Measurements from ENCODE around the gene SH3GL3. TPM values are rescaled to one million over a fixed set of nuclear protein-coding genes. Genes with fewer than 3 reads are reported as not detected.

SH3GL3 gene, protein sequence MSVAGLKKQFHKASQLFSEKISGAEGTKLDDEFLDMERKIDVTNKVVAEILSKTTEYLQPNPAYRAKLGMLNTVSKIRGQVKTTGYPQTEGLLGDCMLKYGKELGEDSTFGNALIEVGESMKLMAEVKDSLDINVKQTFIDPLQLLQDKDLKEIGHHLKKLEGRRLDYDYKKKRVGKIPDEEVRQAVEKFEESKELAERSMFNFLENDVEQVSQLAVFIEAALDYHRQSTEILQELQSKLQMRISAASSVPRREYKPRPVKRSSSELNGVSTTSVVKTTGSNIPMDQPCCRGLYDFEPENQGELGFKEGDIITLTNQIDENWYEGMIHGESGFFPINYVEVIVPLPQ
- 0.29 and 0.72 TPM in 2 replicates for total RNA-seq

DNA sequence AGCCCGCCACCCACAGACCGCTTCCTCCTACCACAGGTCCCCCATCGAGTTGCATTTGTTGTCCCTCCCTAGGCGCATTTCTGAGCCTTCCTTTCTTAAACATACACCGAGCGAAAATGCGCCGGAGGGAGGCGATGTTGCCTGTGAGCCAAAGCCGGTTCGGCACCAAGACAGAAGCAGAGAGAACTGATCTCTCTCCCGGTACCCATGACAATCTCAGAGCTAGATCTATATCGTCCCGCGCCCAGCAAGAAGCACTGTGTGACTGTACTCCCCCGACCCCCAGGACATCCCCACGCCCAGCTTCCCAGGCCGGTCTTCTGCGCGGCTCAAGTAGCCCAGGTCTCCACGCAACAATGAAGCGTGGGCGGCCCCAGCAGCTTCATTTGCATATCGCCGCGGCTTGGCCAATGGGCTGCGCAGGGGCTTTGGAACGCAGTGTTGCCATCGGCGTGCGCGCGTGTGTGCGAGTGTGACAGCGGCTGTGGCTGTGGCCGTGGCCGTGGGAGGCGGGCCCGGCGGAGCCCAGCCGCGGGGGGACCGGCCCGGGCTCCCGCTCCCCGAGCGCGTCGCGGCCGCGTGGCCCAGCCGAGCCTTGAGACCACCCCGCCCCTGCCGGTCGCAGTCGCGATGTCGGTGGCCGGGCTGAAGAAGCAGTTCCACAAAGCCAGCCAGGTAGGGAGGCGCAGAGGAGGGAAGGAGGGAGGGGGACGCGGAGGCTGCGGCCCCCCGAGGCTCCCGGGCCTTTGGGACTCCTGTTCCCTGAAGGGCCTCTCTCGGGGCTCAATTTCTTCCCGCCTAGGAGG lies at the start of gene SH3GL3:
Gene SH3GL3 (plus strand): TSS at position 438 of the 806 bp plus-strand sequence. CDS start 193 bp downstream, at position 631.
- Histone ChIP-seq H4K20me1 (ENCODE audit: insufficient read depth, low read length) (no peaks in the 10 kb centered on the region), H3K36me3 (ENCODE audit: insufficient read depth, low read length) (no peaks in the 10 kb centered on the region), H2AFZ (ENCODE audit: low read length) (peak within 1 kb of the TSS; percentile 76), H3K4me2 (ENCODE audit: insufficient read depth, low read length) (peak within 1 kb of the TSS; percentile 75), H3K9me3 (ENCODE audit: low read depth, low read length) (no peaks in the 10 kb centered on the region), H3K27me3 (ENCODE audit: insufficient read depth, low read length) (peaks cover 25% of the 10 kb centered on the region), H3K27ac (ENCODE audit: low read depth, low read length) (no peak within 1 kb of the TSS), H3K79me2 (ENCODE audit: insufficient read depth, low read length) (no peaks in the 10 kb centered on the region), H3K4me1 (ENCODE audit: insufficient read depth, low read length) (peaks cover 6% of the 10 kb centered on the region), H3K4me3 (ENCODE audit: insufficient read depth, low read length) (peak within 1 kb of the TSS; percentile 68)
- peak; percentile 91 for DNase-seq (ENCODE audit: insufficient read length, low spot score, missing footprints)
- TF ChIP-seq, protein P1, sequence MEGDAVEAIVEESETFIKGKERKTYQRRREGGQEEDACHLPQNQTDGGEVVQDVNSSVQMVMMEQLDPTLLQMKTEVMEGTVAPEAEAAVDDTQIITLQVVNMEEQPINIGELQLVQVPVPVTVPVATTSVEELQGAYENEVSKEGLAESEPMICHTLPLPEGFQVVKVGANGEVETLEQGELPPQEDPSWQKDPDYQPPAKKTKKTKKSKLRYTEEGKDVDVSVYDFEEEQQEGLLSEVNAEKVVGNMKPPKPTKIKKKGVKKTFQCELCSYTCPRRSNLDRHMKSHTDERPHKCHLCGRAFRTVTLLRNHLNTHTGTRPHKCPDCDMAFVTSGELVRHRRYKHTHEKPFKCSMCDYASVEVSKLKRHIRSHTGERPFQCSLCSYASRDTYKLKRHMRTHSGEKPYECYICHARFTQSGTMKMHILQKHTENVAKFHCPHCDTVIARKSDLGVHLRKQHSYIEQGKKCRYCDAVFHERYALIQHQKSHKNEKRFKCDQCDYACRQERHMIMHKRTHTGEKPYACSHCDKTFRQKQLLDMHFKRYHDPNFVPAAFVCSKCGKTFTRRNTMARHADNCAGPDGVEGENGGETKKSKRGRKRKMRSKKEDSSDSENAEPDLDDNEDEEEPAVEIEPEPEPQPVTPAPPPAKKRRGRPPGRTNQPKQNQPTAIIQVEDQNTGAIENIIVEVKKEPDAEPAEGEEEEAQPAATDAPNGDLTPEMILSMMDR (IDR thresholded peaks at IDR 0.05; ENCODE audit: extremely low read depth, low read depth, low read length), result peak; percentile 37

DNA sequence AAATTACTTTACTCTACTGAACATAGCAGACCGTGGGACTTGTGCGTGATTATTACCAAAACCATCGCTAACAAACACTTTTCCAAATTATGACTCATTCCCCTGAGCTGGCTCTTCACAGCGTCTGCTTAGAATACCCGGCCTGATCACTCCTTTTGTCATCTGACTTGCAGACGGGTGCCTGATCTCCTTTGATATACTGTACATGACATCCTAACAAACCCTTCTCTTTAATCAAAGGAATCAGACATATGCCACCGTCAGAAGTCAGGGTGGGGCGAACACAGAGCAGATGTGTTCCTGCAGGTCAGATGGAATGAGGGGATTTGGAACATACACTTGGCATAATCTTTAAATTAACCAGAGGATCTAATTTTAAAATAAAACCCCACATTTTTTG lies 48.5 kb upstream of the SH3GL3 start:
- H3K4me2 ChIP-seq (ENCODE audit: insufficient read depth, low read length), result no peak overlapping the region

DNA sequence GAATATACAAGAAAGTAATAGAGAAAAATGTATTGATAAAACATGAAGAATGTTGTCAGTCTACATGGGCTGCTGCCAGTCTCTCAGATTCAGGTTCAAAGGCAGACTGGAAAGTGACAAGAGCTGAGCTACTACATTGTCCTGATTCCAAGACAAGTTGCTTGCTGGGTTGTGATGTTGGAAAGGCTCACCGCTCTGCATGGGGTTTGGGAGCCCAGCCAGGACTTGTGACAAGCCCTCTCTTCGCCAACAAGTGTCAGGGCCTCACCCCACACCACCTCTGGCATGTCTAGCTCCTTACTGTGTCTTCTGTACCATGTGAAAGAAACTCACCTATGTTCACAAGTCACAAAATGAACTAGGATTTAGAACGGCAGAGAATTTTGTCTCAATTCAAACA lies 43.0 kb upstream of the SH3GL3 start:
- no peaks in the 10 kb centered on the region for H3K79me2 ChIP-seq (ENCODE audit: insufficient read depth, low read length)
- no peaks in the 10 kb centered on the region for H4K20me1 ChIP-seq (ENCODE audit: insufficient read depth, low read length)
- TF ChIP-seq, protein P1 (IDR thresholded peaks at IDR 0.05; ENCODE audit: extremely low read depth, low read depth, low read length), result no peak
- no peak overlapping the region for H3K4me2 ChIP-seq (ENCODE audit: insufficient read depth, low read length)
- no peak overlapping the region for H3K4me3 ChIP-seq (ENCODE audit: insufficient read depth, low read length)
- H3K27ac ChIP-seq (ENCODE audit: low read depth, low read length), result no peak overlapping the region
- no peaks in the 10 kb centered on the region for H3K4me1 ChIP-seq (ENCODE audit: insufficient read depth, low read length)
- no peaks in the 10 kb centered on the region for H3K36me3 ChIP-seq (ENCODE audit: insufficient read depth, low read length)
- DNase-seq (ENCODE audit: insufficient read length, low spot score, missing footprints), result no peak
- H3K27me3 ChIP-seq (ENCODE audit: insufficient read depth, low read length), result peaks cover 13% of the 10 kb centered on the region
- no peaks in the 10 kb centered on the region for H3K9me3 ChIP-seq (ENCODE audit: low read depth, low read length)
- H2AFZ ChIP-seq (ENCODE audit: low read length), result no peak overlapping the region

More for the DNA sequence above, 48.5 kb upstream of the SH3GL3 start:
- H3K9me3 ChIP-seq (ENCODE audit: low read depth, low read length), result no peaks in the 10 kb centered on the region
- H3K79me2 ChIP-seq (ENCODE audit: insufficient read depth, low read length), result no peaks in the 10 kb centered on the region
- H3K27ac ChIP-seq (ENCODE audit: low read depth, low read length), result no peak overlapping the region
- H4K20me1 ChIP-seq (ENCODE audit: insufficient read depth, low read length), result no peaks in the 10 kb centered on the region
- peaks cover 24% of the 10 kb centered on the region for H3K27me3 ChIP-seq (ENCODE audit: insufficient read depth, low read length)
- no peak overlapping the region for H2AFZ ChIP-seq (ENCODE audit: low read length)
- TF ChIP-seq, protein P1 (IDR thresholded peaks at IDR 0.05; ENCODE audit: extremely low read depth, low read depth, low read length), result no peak
- peak; percentile 74 for DNase-seq (ENCODE audit: insufficient read length, low spot score, missing footprints)
- no peak overlapping the region for H3K4me3 ChIP-seq (ENCODE audit: insufficient read depth, low read length)
- H3K36me3 ChIP-seq (ENCODE audit: insufficient read depth, low read length), result no peaks in the 10 kb centered on the region
- H3K4me1 ChIP-seq (ENCODE audit: insufficient read depth, low read length), result no peaks in the 10 kb centered on the region

DNA sequence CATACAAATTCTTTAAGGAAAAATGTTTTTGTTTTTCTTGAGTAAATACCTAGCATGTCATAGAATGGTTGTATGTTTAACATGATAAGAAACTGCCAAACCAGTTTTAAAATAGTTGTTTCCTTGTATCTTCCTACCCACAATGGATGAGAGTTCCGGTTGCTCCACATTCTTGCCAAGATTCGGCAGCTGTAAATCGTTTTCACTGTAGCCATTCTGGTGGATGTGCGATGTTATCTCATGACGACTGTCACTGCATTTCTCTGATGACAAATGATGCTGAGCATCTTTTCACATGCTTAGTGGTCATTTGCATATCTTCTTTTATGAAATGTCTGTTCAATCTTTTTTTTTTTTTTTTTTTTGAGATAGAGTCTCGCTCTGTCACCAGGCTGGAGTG lies 36.6 kb upstream of the SH3GL3 start:
- Histone ChIP-seq H3K79me2 (ENCODE audit: insufficient read depth, low read length) (no peaks in the 10 kb centered on the region), H3K4me1 (ENCODE audit: insufficient read depth, low read length) (no peaks in the 10 kb centered on the region), H3K27ac (ENCODE audit: low read depth, low read length) (no peak overlapping the region)

More for the DNA sequence above, 36.6 kb upstream of the SH3GL3 start:
- no peak overlapping the region for H2AFZ ChIP-seq (ENCODE audit: low read length)
- DNase-seq (ENCODE audit: insufficient read length, low spot score, missing footprints), result no peak
- TF ChIP-seq, protein P1 (IDR thresholded peaks at IDR 0.05; ENCODE audit: extremely low read depth, low read depth, low read length), result no peak
- no peak overlapping the region for H3K4me2 ChIP-seq (ENCODE audit: insufficient read depth, low read length)
- no peaks in the 10 kb centered on the region for H3K9me3 ChIP-seq (ENCODE audit: low read depth, low read length)
- H3K27me3 ChIP-seq (ENCODE audit: insufficient read depth, low read length), result no peaks in the 10 kb centered on the region
- H3K4me3 ChIP-seq (ENCODE audit: insufficient read depth, low read length), result no peak overlapping the region
- no peaks in the 10 kb centered on the region for H4K20me1 ChIP-seq (ENCODE audit: insufficient read depth, low read length)
- H3K36me3 ChIP-seq (ENCODE audit: insufficient read depth, low read length), result no peaks in the 10 kb centered on the region
